H1 (cell line): ENCODE results near the gene HPN.

Source experiments
- ATF2 ChIP-seq: IDR thresholded peaks from 2 replicates; pipeline ENCODE4 v1.6.1; 2012; ENCODE audit warnings: low read length, inconsistent platforms
- CTCF ChIP-seq, 3 experiments: IDR thresholded peaks; 1 replicate in 2 of 3; 2 replicates in 1 of 3; pipeline versions ENCODE4 v1.5.1 to v1.6.1; 2011; ENCODE audit warnings: low read length in 3 of 3, mild to moderate bottlenecking in 3 of 3, inconsistent platforms in 2 of 3, low read depth in 1 of 3, moderate library complexity in 1 of 3; ENCODE audit not compliant: insufficient read depth in 1 of 3; ENCODE audit errors: control extremely low read depth in 1 of 3
- POLR2A ChIP-seq, 2 experiments: IDR thresholded peaks; 1 replicate in 1 of 2; 2 replicates in 1 of 2; pipeline ENCODE4 v1.6.1; 2011; ENCODE audit warnings: low read depth in 2 of 2, low read length in 2 of 2, mild to moderate bottlenecking in 2 of 2; ENCODE audit errors: control extremely low read depth in 1 of 2
- POLR2AphosphoS5 ChIP-seq: IDR thresholded peaks from 2 replicates; pipeline ENCODE4 v1.6.1; 2011; ENCODE audit warnings: low read depth, low read length
- SUZ12 ChIP-seq: fragments of 200-600 bp; sonication (generic); IDR thresholded peaks from 2 replicates; pipeline ENCODE4 v1.6.1; 2012; ENCODE audit warnings: mild to moderate bottlenecking, inconsistent platforms, low read length, moderate library complexity, mixed read lengths

DNA sequence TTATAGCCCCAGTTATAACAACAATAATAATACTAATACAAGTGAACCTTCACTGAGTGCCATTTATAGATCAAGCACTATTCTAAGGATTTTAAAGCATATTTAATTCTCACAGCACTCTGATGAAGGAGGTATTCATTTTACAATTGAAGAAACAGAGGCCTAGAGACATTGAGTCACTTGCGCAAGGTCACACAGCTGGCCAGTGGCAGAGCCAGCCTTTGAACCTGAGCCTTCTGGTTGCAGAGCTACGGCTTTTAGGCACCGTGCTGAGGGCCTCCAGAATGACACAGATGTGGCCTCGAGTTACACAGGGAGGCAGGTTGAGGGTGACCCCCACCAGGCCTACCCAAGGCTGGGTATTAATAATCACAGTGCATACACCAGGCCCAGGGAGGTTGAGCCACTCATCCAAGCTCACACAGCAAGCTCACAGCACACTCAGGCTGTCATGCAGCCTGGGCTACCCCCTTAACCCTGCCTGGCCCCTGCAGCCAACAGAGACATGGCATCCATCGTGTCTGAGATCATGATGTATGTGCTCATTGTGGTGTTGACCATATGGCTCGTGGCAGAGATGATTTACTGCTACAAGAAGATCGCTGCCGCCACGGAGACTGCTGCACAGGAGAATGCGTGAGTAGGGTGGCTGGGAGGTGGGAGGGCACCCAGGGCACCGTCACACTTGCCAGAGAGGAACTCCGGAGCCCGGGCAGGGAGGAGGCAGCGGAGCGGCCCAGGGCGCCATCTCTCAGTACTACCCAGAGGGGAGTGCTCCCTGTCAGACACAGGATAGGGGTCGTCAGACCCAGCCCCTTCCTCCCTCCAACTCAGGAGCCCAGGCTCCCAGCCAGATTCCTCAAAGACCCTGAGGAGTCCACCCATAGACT is 2.7 kb upstream of the HPN start:
- no peak for TF ChIP-seq POLR2A (IDR thresholded peaks at IDR 0.05; ENCODE audit: control extremely low read depth in 1 of 2, low read depth in 2 of 2, low read length in 2 of 2)
- no peak for TF ChIP-seq POLR2AphosphoS5
- no peak for TF ChIP-seq ATF2
- no peak for TF ChIP-seq CTCF (IDR thresholded peaks at IDR 0.05; ENCODE audit: control extremely low read depth in 1 of 3, insufficient read depth in 1 of 3, low read depth in 1 of 3, low read length in 3 of 3)
- TF ChIP-seq SUZ12: no peak
